ENCODE measurements around the gene IGSF9B.

Gene IGSF9B

DNA sequence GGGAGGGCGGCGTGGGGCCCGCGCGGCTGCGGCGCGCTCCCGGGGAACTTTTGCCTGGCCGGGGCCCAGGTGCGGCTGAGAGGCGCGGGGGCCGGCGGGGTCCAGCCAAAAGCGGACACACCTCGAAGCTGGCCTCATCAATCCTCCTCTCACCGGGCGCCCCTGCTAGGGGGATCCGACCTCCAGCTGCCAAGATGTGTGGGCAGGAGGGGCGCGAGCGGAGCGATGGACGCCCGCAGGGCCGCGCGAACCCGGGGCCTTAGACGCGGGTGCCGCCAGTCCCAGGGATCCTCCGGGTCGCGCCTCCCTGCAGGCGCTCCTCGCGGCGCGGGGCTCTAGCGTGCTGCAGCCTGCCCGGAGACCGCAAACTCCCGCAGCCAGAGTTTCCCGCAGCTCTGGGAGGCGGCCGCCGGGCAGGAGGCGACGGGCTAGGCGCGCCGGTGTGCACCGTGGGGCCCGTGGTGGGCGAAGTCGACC, 785 bp downstream of the IGSF9B start:
- DNase-seq = no peak

DNA sequence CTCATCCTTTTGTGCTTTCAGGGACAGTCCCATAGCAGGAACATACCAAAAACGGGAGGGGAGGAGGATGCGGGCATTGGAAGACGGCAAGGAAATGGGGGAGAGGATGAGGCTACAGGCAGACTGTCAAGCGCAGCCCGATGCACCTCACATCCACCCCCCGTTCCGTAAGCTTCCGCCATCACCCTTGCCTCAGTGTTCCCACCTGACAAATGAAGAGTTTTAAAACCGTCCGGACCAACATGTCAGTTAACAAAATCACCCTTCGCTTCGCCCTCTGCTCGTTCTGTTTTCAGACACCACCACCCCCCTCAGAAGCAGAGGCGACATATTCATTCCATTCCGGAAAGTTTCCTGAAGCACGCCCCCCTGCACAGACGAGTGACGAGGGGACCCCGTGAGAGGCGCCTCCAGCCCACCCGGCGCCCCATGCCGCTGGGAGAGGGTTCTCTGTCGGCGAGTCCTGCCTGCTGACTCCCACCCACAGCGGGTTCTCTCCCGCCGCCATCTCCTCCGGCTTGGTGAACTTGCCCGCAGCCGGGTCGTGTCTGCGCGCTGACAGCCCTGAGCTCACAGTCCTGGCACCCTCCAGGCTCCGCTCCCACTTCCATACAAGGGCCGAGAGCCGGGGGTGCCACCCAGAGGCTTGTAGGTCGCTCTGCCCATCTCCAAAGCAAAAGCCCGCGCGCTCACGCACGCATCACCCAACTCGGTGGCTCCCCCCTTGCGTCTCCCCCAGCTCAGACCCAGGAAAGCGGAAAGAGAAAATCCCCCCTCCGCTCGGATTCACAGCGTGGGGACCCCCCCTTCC, 1.5 kb downstream of the IGSF9B start:
- peak in 4 of 14 donors; percentile 12 to 76 (median 17) for DNase-seq

DNA sequence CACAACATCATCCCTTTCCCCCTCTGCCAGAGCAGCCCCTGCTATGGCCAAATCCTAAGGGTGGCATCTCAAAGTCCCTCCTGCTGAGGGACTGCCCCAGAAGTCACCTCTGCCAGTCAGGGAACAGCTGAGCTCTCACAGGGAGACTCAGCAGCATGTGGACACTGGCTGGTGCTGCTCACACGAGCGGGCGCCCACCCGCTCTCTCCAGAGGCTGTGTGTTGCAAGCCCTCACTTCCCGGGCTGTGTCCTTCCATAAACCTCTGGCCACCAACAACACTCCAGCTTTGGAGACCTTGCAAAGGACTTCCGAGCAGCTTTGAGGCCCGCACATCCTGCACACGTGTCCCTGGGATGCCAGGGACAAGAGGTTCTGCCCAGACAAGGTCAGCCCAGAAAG, 2.8 kb downstream of the IGSF9B start:
- no peak for DNase-seq

DNA sequence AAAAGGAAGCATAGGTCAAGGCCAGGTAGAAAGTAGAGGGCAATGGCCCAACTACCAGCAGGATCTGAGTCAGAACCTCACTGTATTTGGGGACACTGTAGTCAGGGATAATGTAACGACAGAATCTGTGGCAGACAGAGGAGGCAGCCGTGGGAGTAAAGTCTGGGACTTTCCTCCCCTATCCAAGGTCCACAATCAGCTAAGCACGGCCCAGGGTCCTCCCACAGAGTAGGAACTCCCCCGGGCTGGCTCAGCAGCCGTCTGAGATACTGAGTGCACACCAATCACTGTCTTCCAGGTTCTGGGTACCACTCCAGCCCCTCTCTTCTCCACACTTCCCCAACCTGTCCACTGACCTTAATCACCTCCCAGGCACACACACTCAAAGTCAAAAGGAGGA, 3.2 kb downstream of the IGSF9B start:
- no peak for DNase-seq

DNA sequence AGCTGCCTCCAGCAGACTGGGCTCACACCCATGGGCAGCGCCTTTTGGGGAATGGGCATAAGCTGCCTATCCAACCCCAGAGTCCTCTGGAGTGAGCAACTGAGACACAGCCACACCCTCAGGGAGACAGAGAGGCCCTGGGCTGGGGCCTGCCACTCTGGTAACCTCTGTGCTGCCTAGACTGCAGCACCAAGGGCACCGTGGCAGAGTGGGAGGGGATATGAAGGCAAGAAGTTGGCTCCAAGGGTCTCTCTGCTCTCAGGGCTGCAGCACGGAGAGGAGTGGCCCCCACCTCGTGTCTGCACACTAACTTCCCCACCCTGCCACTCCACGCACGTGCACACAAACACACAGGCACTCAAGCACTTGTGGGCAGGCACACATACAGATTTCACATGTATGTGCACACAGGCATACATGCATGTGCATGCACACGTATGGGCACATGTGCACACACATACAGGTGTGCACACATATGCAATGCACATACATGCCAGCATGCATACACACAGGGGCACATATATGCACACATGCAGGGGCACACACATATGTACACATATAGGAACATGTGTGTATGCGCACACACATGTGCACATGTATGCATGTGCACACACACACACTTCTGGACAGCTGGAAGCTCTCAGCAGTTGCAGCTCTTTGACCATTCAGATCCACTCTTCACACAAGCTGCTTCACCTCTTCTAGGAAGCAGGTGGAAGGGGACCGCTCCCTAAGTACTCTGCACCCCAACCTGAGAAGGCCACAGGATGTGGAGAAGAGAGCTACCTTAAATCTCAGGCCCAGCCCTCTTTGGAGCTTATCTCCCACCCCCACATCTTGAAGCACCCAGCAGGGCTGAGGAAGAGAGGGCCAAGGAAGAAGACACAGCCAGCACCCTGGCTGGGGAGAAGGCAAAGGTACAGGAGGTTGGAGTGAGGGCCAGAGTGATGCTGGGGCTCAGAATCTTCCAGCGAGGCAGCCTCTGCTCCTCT, 4.3 kb downstream of the IGSF9B start:
- DNase-seq = peak in 1 of 14 donors; percentile 27

DNA sequence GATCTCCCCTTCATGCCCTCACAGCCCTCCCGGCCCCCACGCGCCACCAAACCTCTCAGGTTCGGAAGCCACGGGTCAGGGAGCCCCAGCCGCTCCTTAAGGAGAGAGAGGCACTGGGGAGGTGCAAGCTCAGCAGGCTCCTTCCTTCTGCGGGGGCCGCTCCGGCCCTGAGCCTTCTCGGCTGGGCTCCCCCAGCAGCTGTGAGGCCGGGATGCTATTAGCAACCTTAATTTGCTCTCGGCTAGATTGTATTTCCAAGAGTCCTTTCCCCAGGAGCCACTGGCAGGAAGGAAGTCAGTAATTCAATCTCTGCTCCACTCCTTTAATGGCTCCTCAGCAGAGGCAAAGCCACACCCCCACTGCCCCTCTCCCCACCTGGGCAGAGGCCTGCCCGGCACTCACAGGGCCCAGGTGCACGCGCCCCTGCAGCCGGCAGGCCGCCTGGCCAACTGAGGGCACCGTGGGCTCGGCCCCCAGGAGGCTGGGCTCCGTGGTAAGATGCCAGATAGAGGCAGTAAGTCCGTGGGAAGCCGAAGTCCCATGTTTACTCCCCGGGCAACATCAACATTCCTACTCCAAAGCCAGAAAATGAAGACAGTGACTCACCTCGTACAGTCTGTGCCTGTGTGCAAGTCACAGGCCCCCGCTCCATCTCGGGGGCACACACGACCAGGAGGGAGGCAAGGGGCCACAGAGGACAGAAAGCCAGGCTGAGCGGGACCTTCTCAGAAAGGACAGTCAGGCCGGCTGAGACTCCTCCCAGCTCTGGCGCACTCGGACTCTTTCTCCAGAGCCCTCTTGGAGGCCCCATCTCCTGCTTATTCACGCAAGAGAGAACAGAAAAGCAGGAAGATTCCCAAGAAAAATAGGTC, 5.2 kb downstream of the IGSF9B start:
- DNase-seq = peak in 6 of 14 donors; percentile 26 to 82 (median 28)

DNA sequence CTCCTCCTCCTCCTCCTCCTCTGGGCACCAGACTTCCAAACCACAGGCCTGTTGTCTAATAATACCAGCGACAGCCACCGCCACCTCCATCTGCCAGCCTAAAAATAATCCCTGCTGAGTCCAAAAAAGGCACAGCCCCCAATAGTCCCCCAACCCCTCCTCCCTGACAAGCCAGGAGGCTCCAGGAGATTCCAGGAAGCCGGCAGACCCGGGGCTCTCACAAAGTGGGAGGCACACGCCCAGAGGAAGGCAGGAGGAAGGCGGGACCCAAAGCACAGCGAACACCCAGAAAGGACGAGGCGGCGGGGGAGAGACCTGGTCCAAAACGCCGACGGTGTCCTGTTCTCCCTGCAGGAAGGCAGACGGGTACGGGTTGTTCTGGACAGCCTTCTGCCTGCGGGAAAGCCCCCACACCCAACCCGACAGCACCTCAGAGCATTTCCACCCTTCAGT, 5.9 kb downstream of the IGSF9B start:
- no peak for DNase-seq

DNA sequence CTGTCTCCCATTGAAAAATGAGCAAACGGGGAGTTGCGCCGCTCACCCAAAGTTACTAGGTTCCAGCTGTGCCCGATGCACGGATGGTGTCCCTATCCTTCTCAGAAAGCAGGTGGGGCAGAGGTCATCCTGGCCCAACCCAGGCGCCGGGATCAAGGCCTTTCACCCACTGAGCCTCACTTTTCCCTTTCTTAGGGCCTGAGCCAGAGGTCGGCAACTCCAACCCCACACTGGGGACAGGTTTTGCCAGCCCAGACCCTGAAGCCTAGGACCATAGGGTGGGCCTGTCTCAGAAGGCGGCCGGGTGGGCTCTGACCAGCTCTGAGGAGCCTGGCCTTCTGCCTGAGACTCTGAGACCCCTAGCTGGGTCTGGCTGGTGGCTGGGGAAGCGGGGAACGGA, 6.3 kb downstream of the IGSF9B start:
- no peak for DNase-seq

DNA sequence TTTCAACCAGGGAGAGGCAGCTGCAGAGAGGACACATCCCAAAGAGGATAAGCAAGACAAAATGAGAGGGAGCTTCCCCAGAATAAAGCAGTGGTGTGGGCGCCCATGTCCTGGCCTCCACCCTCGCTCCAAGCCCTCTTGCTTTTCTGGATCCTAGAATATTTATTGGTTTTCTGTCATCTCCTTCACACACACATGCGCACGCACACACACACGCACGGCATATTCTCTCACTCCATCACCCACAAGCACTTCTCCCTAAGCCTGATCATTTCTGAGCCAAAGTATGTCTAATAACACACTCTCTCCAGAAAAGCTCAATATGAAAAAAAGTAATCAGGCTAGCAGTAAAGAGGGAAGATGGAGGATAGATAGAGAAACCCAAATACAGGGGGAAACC, 7.6 kb downstream of the IGSF9B start:
- no peak for DNase-seq

DNA sequence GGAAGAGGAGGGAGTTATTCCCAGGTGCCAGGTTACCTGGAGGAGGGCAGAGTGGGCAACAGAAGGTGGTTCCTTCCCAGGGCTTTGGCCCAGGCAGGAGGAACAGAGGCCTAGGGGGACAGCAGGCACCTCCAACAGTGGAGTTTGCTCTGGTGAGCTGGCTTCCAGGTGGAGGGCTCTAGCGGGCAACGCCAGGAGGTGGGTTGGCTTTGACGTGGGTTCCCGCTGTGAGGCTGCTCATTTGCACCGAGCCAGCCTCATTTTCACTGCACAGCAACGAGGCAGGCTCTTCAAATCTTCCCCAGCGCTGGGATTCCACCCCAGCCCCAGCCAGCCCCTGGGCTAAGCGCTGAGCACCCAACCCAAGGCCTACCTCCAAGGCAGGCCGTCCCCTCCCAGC, 8.1 kb downstream of the IGSF9B start:
- no peak for DNase-seq

DNA sequence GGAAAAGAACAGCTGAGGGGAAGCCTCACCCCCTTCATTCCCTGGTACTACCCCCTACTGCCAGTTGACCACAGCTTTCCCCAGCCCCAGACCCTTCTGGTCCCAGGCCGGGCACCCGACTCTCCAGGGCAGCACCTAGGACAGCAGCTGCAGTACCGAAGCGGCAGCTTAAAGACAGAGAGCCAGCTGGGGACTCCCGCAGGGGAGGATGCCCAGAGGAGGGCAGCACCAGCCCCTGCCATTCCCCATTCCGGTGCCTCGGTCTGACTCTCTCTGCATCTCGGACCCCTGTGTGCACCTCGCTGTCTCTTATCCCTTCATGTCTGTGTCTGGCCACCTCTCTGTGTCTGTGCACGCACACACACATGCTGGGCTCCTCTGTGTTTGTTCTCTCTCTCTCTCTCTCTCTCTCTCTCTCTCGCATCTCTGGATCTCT, 9.4 kb downstream of the IGSF9B start:
- DNase-seq = peak in 3 of 14 donors; percentile 20 to 40 (median 23)

DNA sequence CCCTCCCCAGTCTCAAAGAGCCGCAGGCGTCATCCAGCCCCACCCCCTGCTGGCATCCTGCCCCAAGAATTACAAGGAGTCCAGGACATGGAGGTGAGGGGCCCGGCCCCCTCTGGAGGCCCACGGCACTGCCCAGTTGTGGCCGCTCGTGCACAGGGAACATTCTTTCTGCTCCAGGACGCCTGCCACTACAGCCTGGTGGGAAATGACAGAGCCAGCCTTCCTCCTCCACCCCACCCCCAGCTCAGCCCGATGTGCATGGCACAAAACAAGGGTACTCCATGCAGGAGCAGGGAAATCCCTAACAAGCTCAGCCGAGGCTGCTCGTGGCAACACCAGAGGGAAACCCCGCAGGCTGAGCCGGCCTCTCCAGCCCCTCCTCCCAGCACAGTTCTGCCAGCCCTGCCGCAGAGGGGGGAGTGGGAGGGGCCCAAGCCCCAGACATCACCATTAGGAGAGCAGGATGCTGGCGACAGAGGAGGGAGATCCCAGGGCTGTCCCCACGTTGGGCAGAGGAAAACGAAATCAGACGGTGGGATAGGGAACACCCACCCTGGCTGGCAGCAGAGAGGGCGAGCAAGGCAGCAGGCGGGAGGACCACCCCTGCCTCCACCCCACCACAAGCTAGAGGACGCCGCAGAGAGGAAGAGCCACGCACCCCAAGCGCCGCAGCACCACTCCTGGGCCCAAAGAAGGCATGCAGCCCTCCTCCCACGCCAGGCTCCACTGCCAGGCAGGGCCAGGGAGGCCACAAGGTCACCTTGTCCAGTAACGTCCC, 10.0 kb downstream of the IGSF9B start:
- peak in 3 of 14 donors; percentile 10 to 74 (median 27) for DNase-seq

DNA sequence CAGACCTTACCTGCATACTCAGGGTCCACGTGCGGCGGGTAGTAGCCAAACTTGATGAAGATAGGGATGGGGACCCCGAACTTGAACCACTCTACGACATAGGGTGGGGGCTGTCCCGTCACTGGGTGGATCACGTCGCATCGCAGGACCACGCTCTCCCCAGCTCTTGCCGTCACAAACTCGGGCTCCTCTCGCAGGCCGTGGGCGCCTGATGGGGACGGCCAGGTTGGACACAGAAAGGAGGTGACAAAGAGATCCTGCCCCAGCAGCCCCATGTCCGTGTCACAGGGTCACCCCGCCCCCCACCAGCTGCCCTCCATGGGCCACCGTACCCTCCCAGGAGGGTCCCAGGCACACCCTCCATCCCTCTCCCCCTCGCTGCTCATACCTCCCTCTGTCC, 10.7 kb downstream of the IGSF9B start:
- DNase-seq = no peak

DNA sequence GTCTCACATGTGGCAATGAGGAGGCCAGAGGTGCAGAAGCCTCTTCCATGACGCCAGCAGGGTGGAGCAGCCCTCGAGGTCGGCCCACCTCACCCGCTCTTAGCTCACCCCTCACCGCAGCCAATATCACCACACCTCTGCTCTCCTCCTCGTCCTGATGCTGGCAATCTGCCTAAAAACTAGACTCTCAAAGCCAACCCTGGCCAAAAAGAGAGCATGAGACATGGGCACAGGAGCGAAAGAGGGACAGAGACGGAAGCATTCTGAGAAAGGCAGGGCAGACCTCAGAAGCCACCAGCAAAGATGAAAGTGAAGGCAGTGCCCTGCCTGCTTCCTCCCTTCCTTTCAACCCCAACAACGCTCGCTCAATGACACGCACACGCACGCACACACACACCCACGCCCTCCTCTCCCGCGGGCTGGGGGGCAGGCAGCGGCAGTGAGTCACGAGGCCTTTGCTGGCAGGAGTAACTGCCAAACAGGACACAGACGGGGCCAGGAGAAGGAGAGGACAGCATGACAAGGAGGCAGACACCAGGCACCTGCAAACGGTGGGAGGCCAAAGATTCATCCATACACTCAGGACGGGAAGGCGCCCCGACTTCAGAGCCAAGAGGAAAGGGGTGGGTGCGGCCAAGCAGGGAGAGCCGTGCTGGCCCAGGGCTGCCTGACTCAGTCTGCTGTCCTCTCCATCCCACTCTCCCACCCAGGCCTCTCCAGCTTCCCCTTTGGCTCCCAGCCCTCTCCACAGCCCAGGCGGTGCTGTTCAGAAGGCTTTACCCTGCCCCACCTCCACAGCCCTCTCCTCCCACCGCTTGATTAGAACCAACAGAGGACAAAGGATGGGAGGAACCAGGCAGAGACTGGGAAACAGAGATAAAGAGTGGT, 11.4 kb downstream of the IGSF9B start:
- peak in 2 of 14 donors; percentile 28 to 77 for DNase-seq

DNA sequence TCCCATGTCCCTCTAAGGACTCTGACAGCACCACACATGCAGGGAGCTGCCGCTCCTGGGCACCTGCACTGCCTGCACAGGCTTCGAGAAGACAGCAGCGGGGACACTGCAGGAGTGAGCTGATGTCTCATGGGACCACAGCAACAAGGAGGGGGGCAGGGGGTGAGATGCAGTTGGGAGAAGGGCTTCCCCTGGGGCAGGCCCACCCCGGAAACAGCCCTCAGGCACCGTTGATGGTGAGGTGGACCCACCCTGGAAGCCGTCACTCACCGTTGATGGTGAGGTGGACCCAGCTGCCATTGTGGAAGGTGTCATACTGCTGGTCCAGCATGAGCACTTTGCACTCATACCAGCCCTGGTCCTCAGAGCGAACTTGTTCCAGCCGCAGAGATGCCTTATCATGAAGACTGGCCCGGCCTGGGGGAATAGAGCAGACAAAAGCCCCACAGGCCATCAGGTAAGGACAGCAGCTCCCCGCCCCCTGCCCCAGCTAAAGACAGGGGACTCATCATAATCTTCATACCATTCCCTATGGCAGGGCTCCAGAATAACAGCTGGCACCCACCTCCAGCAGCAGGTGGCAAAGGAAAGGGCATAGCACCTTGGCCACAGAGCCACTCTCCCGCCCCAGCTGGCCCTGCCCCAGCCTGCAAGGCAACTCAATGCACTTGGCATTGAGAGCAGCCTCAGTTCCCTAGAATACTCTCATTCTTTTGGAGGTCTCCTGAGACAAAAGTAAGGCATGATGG, 12.6 kb downstream of the IGSF9B start:
- no peak for DNase-seq

DNA sequence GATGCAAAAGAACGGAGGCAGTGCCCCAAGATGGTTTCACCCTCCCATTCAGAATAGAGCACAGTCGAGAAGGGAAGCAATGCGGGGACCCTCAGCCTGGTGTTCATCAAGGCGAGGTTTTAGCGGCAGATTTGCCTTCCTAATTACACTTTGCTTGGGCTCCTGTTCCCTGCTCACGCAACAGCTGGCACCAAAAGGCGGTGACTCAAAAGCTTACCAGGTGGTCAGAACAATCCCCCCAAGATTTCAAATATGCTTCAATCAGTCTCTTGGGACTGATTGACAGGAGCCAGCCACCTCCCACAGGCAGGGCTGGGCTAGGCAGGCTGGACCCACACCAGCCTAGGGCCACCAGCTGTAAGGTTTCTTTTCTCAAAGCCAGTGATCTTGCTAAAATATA, 14.2 kb downstream of the IGSF9B start:
- DNase-seq = no peak

DNA sequence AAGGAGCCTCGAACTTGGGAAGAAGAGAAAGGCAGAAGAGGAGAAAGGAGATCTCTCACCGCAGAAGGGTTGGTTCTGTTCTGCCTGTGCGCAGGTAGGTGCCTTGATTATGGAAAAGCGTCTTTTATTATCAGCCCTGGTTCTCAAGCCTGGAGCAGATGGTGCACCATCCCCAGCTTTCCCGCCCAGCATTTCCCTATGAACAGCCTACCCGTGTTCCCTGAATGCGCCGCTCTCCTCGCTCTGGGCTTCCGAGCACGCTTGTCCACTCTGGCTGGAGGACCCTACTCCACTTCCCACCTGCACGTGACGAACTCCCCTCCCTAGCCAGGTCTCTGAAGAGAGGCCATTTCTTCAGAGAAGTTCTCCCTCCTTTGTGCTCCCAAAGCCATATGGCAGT, 15.2 kb downstream of the IGSF9B start:
- peak in 1 of 14 donors; percentile 78 for DNase-seq

DNA sequence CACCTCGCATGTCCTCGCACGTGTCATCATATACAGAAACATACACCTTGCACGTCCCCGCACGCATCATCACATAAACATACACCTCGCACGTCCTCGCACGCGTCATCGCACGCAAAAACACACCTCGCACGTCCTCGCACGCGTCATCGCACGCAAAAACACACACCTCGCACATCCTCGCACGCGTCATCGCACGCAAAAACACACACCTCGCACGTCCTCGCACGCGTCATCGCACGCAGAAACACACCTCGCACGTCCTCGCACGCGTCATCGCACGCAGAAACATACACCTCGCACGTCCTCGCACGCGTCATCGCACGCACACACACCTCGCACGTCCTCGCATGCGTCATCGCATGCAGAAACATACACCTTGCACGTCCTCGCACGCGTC, 16.7 kb downstream of the IGSF9B start:
- DNase-seq = no peak

DNA sequence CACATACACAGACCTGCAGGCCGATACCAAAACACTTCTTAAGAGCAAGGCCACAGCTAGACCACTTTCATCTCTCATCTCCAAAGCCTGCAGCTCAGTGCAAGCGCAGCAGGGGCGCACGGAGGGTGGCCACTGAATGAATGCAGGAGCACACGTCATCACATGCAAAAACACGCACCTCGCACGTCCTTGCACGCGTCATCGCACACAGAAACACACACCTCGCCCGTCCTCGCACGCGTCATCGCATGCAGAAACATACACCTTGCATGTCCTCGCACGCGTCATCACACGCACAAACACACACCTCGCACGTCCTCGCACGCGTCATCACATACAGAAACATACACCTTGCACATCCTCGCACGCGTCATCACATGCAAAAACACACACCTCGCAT, 17.2 kb downstream of the IGSF9B start:
- DNase-seq = no peak

All from C1 segment of cervical spinal cord (tissue), 14 donors.